ENCODE results near the gene RALGDS. TPM values are rescaled to one million over a fixed set of nuclear protein-coding genes. Genes with fewer than 3 reads are reported as not detected.

Gene RALGDS
- total RNA-seq, 2 donors from 2014 or later: 26.7 to 30.1 TPM

GRCh38 chr9:133141833-133142595 is 21.0 kb upstream of the RALGDS start:
- TF ChIP-seq CTCF (IDR thresholded peaks at IDR 0.05): no peak
- H3K36me3 ChIP-seq: no peaks in the 10 kb centered on the region
- peaks cover 0 to 85% of the 10 kb centered on the region in 2 donors for H3K4me1 ChIP-seq
- no peaks in the 10 kb centered on the region for H3K9me3 ChIP-seq
- no peaks in the 10 kb centered on the region for H3K27me3 ChIP-seq
- H3K4me3 ChIP-seq: no peak overlapping the region
- H3K27ac ChIP-seq: peak overlapping the region; percentile 93 to 94
- no peak for DNase-seq (ENCODE audit: low spot score)

GRCh38 chr9:133140606-133141005 is 19.6 kb upstream of the RALGDS start:
- peaks cover 0 to 97% of the 10 kb centered on the region in 2 donors for H3K4me1 ChIP-seq
- H3K36me3 ChIP-seq: no peaks in the 10 kb centered on the region
- peak overlapping the region; percentile 93 to 94 for H3K27ac ChIP-seq
- H3K4me3 ChIP-seq: no peak overlapping the region
- H3K27me3 ChIP-seq: no peaks in the 10 kb centered on the region
- H3K9me3 ChIP-seq: no peaks in the 10 kb centered on the region
- no peak for DNase-seq (ENCODE audit: low spot score)
- TF ChIP-seq CTCF (IDR thresholded peaks at IDR 0.05): no peak

GRCh38 chr9:133140174-133140505 is 19.1 kb upstream of the RALGDS start:
- H3K36me3 ChIP-seq: no peaks in the 10 kb centered on the region
- H3K4me3 ChIP-seq: no peak overlapping the region
- H3K4me1 ChIP-seq: peaks cover 0 to 97% of the 10 kb centered on the region in 2 donors
- no peaks in the 10 kb centered on the region for H3K9me3 ChIP-seq
- DNase-seq (ENCODE audit: low spot score): no peak
- TF ChIP-seq CTCF (IDR thresholded peaks at IDR 0.05): no peak
- H3K27ac ChIP-seq: peak overlapping the region; percentile 93 to 94
- H3K27me3 ChIP-seq: no peaks in the 10 kb centered on the region

- no peaks in the 10 kb centered on the region for H3K36me3 ChIP-seq
- peaks cover 0 to 97% of the 10 kb centered on the region in 2 donors for H3K4me1 ChIP-seq
- H3K9me3 ChIP-seq: no peaks in the 10 kb centered on the region
- H3K27ac ChIP-seq: peak overlapping the region; percentile 93 to 94
- no peak overlapping the region for H3K4me3 ChIP-seq
- TF ChIP-seq CTCF (IDR thresholded peaks at IDR 0.05): no peak
- no peaks in the 10 kb centered on the region for H3K27me3 ChIP-seq
- no peak for DNase-seq (ENCODE audit: low spot score)
These were observed 18.5 kb upstream of the RALGDS start for GRCh38 chr9:133139246-133140173.

- Histone ChIP-seq H3K36me3 (no peaks in the 10 kb centered on the region), H3K27ac (peak overlapping the region; percentile 93 to 94), H3K4me1 (peaks cover 0 to 98% of the 10 kb centered on the region in 2 donors), H3K4me3 (no peak overlapping the region), H3K27me3 (no peaks in the 10 kb centered on the region), H3K9me3 (no peaks in the 10 kb centered on the region)
- DNase-seq (ENCODE audit: low spot score): no peak
- TF ChIP-seq CTCF (IDR thresholded peaks at IDR 0.05): no peak
These were observed 16.6 kb upstream of the RALGDS start for GRCh38 chr9:133137451-133138231.
